OCI-LY7 (cell line): ENCODE data around the gene ANKRD62. TPM values are rescaled to one million over a fixed set of nuclear protein-coding genes. Genes with fewer than 3 reads are reported as not detected.

Experiments
- BruUV-seq: library from RNA; stranded (reverse); fragments of 400-500 nt; replicated peaks from 2 replicates; lab custom pipeline; 2021; lab: Mats Ljungman, UMichigan
- CTCF ChIA-PET: fragments of 300-600 bp; sonication (Branson Sonifier 250); formaldehyde crosslinking; loops from one replicate; lab custom pipeline; 2022; ENCODE audit warnings: antibody characterized with exemption; ENCODE audit not compliant: unreplicated experiment; lab: Charles Lee
- POLR2A ChIA-PET: fragments of 300-600 bp; sonication (Branson Sonifier 250); formaldehyde crosslinking; loops from one replicate; lab custom pipeline; 2022; ENCODE audit warnings: antibody characterized with exemption; lab: Charles Lee
- DNase-seq: peaks from one replicate; pipeline ENCODE4 v3.0.0-alpha.2; 2015; ENCODE audit warnings: low spot score
- H2AFZ ChIP-seq: fragments of 200-600 bp; sonication (generic), shearing (Covaris generic); 2 replicates; pipeline ENCODE4 v1.6.1; 2014; ENCODE audit warnings: mild to moderate bottlenecking, antibody characterized with exemption, low read length, moderate library complexity
- H3K27ac ChIP-seq: fragments of 200-600 bp; sonication (generic); 2 replicates; pipeline ENCODE4 v1.5.1; 2014; ENCODE audit warnings: mixed run types, low read depth, mild to moderate bottlenecking, moderate library complexity, low read length, inconsistent platforms; ENCODE audit not compliant: poor library complexity, severe bottlenecking
- H3K36me3 ChIP-seq: fragments of 200-600 bp; sonication (generic); 2 replicates; pipeline ENCODE4 v1.6.1; 2014; ENCODE audit warnings: mild to moderate bottlenecking, antibody characterized with exemption, low read length, moderate library complexity, mixed read lengths; ENCODE audit not compliant: insufficient read depth
- H3K4me1 ChIP-seq: fragments of 200-600 bp; sonication (generic); 2 replicates; pipeline ENCODE4 v1.5.1; 2014; ENCODE audit warnings: mild to moderate bottlenecking, low read length; ENCODE audit not compliant: insufficient read depth, poor library complexity, severe bottlenecking
- H3K4me2 ChIP-seq: fragments of 200-600 bp; sonication (generic); 2 replicates; pipeline ENCODE4 v1.6.1; 2014; ENCODE audit warnings: mild to moderate bottlenecking, low read length
- H3K4me3 ChIP-seq: fragments of 200-600 bp; sonication (generic); 2 replicates; pipeline ENCODE4 v1.5.1; 2014; ENCODE audit warnings: mild to moderate bottlenecking, low read depth, low read length; ENCODE audit not compliant: poor library complexity, severe bottlenecking
- H3K79me2 ChIP-seq: fragments of 200-600 bp; sonication (generic); 2 replicates; pipeline ENCODE4 v1.6.1; 2016; ENCODE audit warnings: low read depth, mild to moderate bottlenecking, low read length, moderate library complexity, mixed read lengths; ENCODE audit not compliant: insufficient read depth
- H3K9me2 ChIP-seq: fragments of 200-600 bp; sonication (generic); 2 replicates; pipeline ENCODE4 v1.6.1; 2016; ENCODE audit warnings: mild to moderate bottlenecking, low read length, mixed read lengths; ENCODE audit not compliant: insufficient read depth
- H3K9me3 ChIP-seq: fragments of 200-600 bp; sonication (generic); 2 replicates; pipeline ENCODE4 v1.6.1; 2014; ENCODE audit warnings: mild to moderate bottlenecking, mixed run types, low read length, mixed read lengths
- H4K20me1 ChIP-seq: fragments of 200-600 bp; sonication (generic); 2 replicates; pipeline ENCODE4 v1.6.1; 2014; ENCODE audit warnings: mild to moderate bottlenecking, antibody characterized with exemption, low read length, moderate library complexity, mixed read lengths; ENCODE audit not compliant: insufficient read depth
- EZH2phosphoT487 ChIP-seq: fragments of 200-600 bp; sonication (generic); IDR thresholded peaks from 2 replicates; pipeline ENCODE4 v1.6.1; 2018; ENCODE audit warnings: low read depth, borderline replicate concordance, mild to moderate bottlenecking, mixed run types, antibody characterized with exemption, low read length, moderate library complexity, mixed read lengths
- intact Hi-C: fragments of 100-400 bp; cut with micrococcal nuclease; formaldehyde crosslinking; loops from one replicate; pipeline ENCODE4 v1.10.0; 2022; ENCODE audit not compliant: unreplicated experiment
- total RNA-seq, 2 experiments: library from RNA; depleted of rRNA in 1 of 2; stranded (reverse); fragments of >200 nt in 1 of 2; shearing (Covaris generic) in 1 of 2; gene quantifications; 2 replicates each; pipeline ENCODE4 v1.2.3, GENCODE V29; 2014 to 2022
- TF ChIP-seq, protein P1 (sequence below): fragments of 200-600 bp; sonication (generic); conservative IDR thresholded peaks from 2 replicates; pipeline ENCODE4 v1.5.1; 2014; ENCODE audit warnings: mild to moderate bottlenecking, antibody characterized with exemption, low read length, moderate library complexity, mixed read lengths

ANKRD62 gene
- total RNA-seq, 2 experiments from 2014 or later, result 4.1 to 7.3 TPM

DNA sequence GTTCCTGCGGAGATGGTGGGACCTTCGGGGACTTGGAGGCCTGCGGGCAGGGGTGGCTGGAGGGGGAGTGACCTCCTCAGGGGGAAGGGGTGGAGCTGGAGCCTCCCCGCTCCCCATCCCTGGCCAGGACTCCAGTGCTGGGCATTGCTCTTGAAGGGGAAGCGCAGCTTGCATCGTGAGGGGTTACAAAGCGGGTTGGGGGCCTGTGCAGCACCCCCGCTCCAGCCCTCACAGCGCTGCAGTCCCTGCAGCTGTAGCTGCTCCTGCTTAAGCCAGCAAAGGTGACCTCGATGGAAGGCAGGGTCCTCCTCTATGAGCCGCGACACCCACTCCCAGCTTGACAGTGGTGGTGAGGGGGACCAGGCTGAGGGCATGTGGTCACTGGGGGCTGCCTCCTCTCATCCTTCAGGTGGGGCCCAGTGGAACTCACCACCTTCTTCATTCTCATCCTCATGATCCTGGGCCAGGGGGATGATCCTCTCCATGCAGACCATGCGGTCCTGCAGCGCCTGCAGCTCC lies 36.7 kb upstream of the ANKRD62 start:
- TF ChIP-seq, protein P1, sequence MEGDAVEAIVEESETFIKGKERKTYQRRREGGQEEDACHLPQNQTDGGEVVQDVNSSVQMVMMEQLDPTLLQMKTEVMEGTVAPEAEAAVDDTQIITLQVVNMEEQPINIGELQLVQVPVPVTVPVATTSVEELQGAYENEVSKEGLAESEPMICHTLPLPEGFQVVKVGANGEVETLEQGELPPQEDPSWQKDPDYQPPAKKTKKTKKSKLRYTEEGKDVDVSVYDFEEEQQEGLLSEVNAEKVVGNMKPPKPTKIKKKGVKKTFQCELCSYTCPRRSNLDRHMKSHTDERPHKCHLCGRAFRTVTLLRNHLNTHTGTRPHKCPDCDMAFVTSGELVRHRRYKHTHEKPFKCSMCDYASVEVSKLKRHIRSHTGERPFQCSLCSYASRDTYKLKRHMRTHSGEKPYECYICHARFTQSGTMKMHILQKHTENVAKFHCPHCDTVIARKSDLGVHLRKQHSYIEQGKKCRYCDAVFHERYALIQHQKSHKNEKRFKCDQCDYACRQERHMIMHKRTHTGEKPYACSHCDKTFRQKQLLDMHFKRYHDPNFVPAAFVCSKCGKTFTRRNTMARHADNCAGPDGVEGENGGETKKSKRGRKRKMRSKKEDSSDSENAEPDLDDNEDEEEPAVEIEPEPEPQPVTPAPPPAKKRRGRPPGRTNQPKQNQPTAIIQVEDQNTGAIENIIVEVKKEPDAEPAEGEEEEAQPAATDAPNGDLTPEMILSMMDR, result no peak
- no peak for TF ChIP-seq EZH2phosphoT487
- intact Hi-C loops, result loop anchor here (10.0 kb wide), 1 partner anchor 178 kb away; no protein-coding TSS in a partner anchor
- Histone ChIP-seq H4K20me1 (no peaks in the 10 kb centered on the region), H3K9me3 (peaks cover 8% of the 10 kb centered on the region; the same call in 1 of the 2 replicates), H3K36me3 (no peaks in the 10 kb centered on the region), H3K27ac (no peak overlapping the region), H3K4me1 (peaks cover 38% of the 10 kb centered on the region), H3K79me2 (no peaks in the 10 kb centered on the region), H3K9me2 (no peaks in the 10 kb centered on the region), H3K4me2 (no peak overlapping the region), H3K4me3 (no peak overlapping the region), H2AFZ (no peak overlapping the region)
- POLR2A ChIA-PET, result no interaction called here
- no TSS peak for BruUV-seq
- CTCF ChIA-PET, result no interaction called here
- no peak for DNase-seq

DNA sequence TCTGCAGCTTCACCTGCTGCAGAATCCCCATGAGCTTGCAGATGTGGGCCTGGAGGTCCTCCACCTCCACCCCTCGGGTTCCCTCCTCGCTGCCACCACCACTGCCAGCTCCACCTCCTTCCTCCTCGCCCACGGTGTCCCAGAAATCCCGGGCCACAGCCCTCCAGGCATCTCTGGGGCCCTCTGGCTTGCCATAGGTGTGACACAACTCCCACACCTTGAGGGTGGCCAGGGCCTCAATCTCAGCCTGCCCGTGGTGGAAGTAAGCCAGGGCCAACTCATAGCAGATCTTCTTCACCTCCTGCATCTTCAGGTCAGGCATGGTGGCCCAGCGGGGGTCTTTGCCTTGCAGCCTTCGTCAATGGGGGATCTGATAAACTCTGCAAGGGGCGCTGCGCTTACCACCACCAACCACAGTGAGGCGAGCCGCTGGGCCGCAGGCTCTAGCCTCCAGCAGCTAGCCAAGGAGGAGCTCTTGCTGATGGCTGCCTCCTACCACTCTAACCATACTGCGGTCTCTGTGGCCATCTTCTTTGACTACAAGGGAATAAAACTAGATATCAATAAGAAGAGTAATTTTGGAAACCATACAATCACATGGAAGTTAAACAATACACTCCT lies 36.1 kb upstream of the ANKRD62 start:
- Histone ChIP-seq H3K4me2 (no peak overlapping the region), H2AFZ (no peak overlapping the region), H3K36me3 (no peaks in the 10 kb centered on the region), H3K4me1 (peaks cover 34% of the 10 kb centered on the region), H3K4me3 (no peak overlapping the region), H3K9me3 (peaks cover 8% of the 10 kb centered on the region; the same call in 1 of the 2 replicates), H3K79me2 (no peaks in the 10 kb centered on the region), H3K27ac (no peak overlapping the region), H3K9me2 (no peaks in the 10 kb centered on the region), H4K20me1 (no peaks in the 10 kb centered on the region)
- no TSS peak for BruUV-seq
- intact Hi-C loops, result loop anchor here (10.0 kb wide), 1 partner anchor 177 kb away; no protein-coding TSS in a partner anchor
- POLR2A ChIA-PET, result no interaction called here
- no peak for TF ChIP-seq EZH2phosphoT487
- TF ChIP-seq, protein P1, result peak; percentile 61
- CTCF ChIA-PET, result no interaction called here
- DNase-seq, result no peak
